NCI-H1105 (cell line): ENCODE measurements around the gene ZFYVE28.

Experiments
- DNase-seq: peaks from one replicate; lab custom pipeline; 2025; lab: John Stamatoyannopoulos, UW

The ZFYVE28 gene

GRCh38 chr4:2271279-2272025 is 147.0 kb downstream of the ZFYVE28 start:
- no peak for DNase-seq

- no peak for DNase-seq
Measured at GRCh38 chr4:2270341-2271165, 147.9 kb downstream of the ZFYVE28 start.

- no peak for DNase-seq
Measured at GRCh38 chr4:2269618-2270163, 148.8 kb downstream of the ZFYVE28 start.

- DNase-seq = no peak
Measured at GRCh38 chr4:2269206-2269531, 149.3 kb downstream of the ZFYVE28 start.

GRCh38 chr4:2268357-2269205 is 149.9 kb downstream of the ZFYVE28 start:
- no peak for DNase-seq

GRCh38 chr4:2267841-2268240 is 150.6 kb downstream of the ZFYVE28 start:
- no peak for DNase-seq

GRCh38 chr4:2267320-2267811 is 151.1 kb downstream of the ZFYVE28 start:
- DNase-seq = no peak

GRCh38 chr4:2266821-2267220 is 151.6 kb downstream of the ZFYVE28 start:
- DNase-seq = no peak

- DNase-seq = no peak
Measured at GRCh38 chr4:2266181-2266580, 152.3 kb downstream of the ZFYVE28 start.

- DNase-seq = no peak
Measured at GRCh38 chr4:2265113-2266110, 153.0 kb downstream of the ZFYVE28 start.

GRCh38 chr4:2264481-2265041 is 153.9 kb downstream of the ZFYVE28 start:
- DNase-seq = no peak

- DNase-seq = no peak
Measured at GRCh38 chr4:2263926-2264321, 154.5 kb downstream of the ZFYVE28 start.

- no peak for DNase-seq
Measured at GRCh38 chr4:2262944-2263250, 155.5 kb downstream of the ZFYVE28 start.

GRCh38 chr4:2262145-2262943 is 156.1 kb downstream of the ZFYVE28 start:
- peak; percentile 92 for DNase-seq

GRCh38 chr4:2261853-2262144 is 156.6 kb downstream of the ZFYVE28 start, which contains the start of gene MXD4:
MXD4 (minus strand) TSS chr4:2262109; CDS start chr4:2261980, 129 bp downstream.
- DNase-seq = no peak

GRCh38 chr4:2261110-2261852 is 157.2 kb downstream of the ZFYVE28 start:
- no peak for DNase-seq

GRCh38 chr4:2260344-2261109 is 157.9 kb downstream of the ZFYVE28 start:
- no peak for DNase-seq
